Loucy (cell line): ENCODE results near the gene APC.

Experiments
- H2AFZ ChIP-seq: fragments of 200-600 bp; sonication (generic); 2 replicates; pipeline ENCODE4 v1.6.0; 2016; ENCODE audit warnings: antibody characterized with exemption, mild to moderate bottlenecking, low read length, moderate library complexity
- H3F3A ChIP-seq: fragments of 200-600 bp; 2 replicates; pipeline ENCODE4 v1.6.0; 2016; ENCODE audit warnings: antibody characterized with exemption, low read depth, mild to moderate bottlenecking
- H3K27me3 ChIP-seq: fragments of 200-600 bp; sonication (generic); 2 replicates; pipeline ENCODE4 v1.6.1; 2014; ENCODE audit warnings: low read length, mild to moderate bottlenecking; ENCODE audit not compliant: insufficient read depth, poor library complexity, severe bottlenecking
- H3K36me3 ChIP-seq: fragments of 200-600 bp; sonication (generic); 2 replicates; pipeline ENCODE4 v1.6.1; 2016; ENCODE audit warnings: low read length; ENCODE audit not compliant: insufficient read depth
- H3K4me1 ChIP-seq: fragments of 200-600 bp; sonication (generic); 2 replicates; pipeline ENCODE4 v1.5.1; 2014; ENCODE audit warnings: low read length, mild to moderate bottlenecking; ENCODE audit not compliant: insufficient read depth, poor library complexity, severe bottlenecking
- H3K4me2 ChIP-seq: fragments of 200-600 bp; sonication (generic); 2 replicates; pipeline ENCODE4 v1.6.0; 2014; ENCODE audit warnings: antibody characterized with exemption, low read length, low read depth, mild to moderate bottlenecking; ENCODE audit not compliant: poor library complexity, severe bottlenecking
- H3K4me3 ChIP-seq: fragments of 200-600 bp; sonication (generic); 2 replicates; pipeline ENCODE4 v1.5.1; 2014; ENCODE audit warnings: low read length, mild to moderate bottlenecking, mixed read lengths; ENCODE audit not compliant: poor library complexity, severe bottlenecking
- H3K79me2 ChIP-seq: fragments of 200-600 bp; sonication (generic); 2 replicates; pipeline ENCODE4 v1.6.1; 2014; ENCODE audit warnings: low read length; ENCODE audit not compliant: insufficient read depth
- H3K9ac ChIP-seq: fragments of 200-600 bp; sonication (generic); 2 replicates; pipeline ENCODE4 v1.6.0; 2014; ENCODE audit warnings: mild to moderate bottlenecking, low read depth, low read length, moderate library complexity; ENCODE audit not compliant: poor library complexity, severe bottlenecking
- H3K9me2 ChIP-seq: fragments of 200-600 bp; sonication (generic); replicated peaks from 2 replicates; pipeline ENCODE4 v1.6.1; 2016; ENCODE audit warnings: low read depth, low read length, mixed read lengths
- H3K9me3 ChIP-seq: fragments of 200-600 bp; sonication (generic); 2 replicates; pipeline ENCODE4 v1.6.1; 2014; ENCODE audit warnings: mild to moderate bottlenecking, antibody characterized with exemption, low read length, low read depth; ENCODE audit not compliant: insufficient read depth
- H4K20me1 ChIP-seq: fragments of 200-600 bp; sonication (generic); 2 replicates; pipeline ENCODE4 v1.6.0; 2014; ENCODE audit warnings: antibody characterized with exemption, low read length, mild to moderate bottlenecking; ENCODE audit not compliant: insufficient read depth, poor library complexity, severe bottlenecking
- CTCF ChIP-seq: fragments of 200-600 bp; sonication (generic); conservative IDR thresholded peaks from 2 replicates; pipeline ENCODE4 v1.5.1; 2014; ENCODE audit warnings: mild to moderate bottlenecking, antibody characterized with exemption, low read length
- EZH2phosphoT487 ChIP-seq: fragments of 200-600 bp; IDR thresholded peaks from 2 replicates; pipeline ENCODE4 v1.6.1; 2018; ENCODE audit warnings: antibody characterized with exemption, mild to moderate bottlenecking, moderate library complexity, borderline replicate concordance

The APC gene

GRCh38 chr5:112863549-112863948 is 125.9 kb downstream of the APC start:
- no peaks in the 10 kb centered on the region for H3F3A ChIP-seq
- H3K9me3 ChIP-seq: no peaks in the 10 kb centered on the region
- peak overlapping the region; percentile 92 for H3K4me2 ChIP-seq
- H3K9me2 ChIP-seq: no peaks in the 10 kb centered on the region
- H3K4me1 ChIP-seq: peaks cover 13% of the 10 kb centered on the region
- H3K9ac ChIP-seq: peak overlapping the region; percentile 97
- H2AFZ ChIP-seq: no peak overlapping the region
- no peaks in the 10 kb centered on the region for H3K27me3 ChIP-seq
- H4K20me1 ChIP-seq: peaks cover 17% of the 10 kb centered on the region
- H3K79me2 ChIP-seq: peaks cover 39% of the 10 kb centered on the region
- H3K36me3 ChIP-seq: 0 out of 2 replicates have a peak, but pooled peaks cover 7% of the 10 kb centered on the region
- H3K4me3 ChIP-seq: peak overlapping the region; percentile 99
- TF ChIP-seq EZH2phosphoT487: no peak
- no peak for TF ChIP-seq CTCF

- TF ChIP-seq CTCF (no peak), EZH2phosphoT487 (no peak)
- H2AFZ ChIP-seq: no peak overlapping the region
- H3K27me3 ChIP-seq: no peaks in the 10 kb centered on the region
- H3K9me3 ChIP-seq: no peaks in the 10 kb centered on the region
- H3K4me3 ChIP-seq: no peak overlapping the region
- 0 out of 2 replicates have a peak, but pooled peaks cover 7% of the 10 kb centered on the region for H3K36me3 ChIP-seq
- H3K79me2 ChIP-seq: peaks cover 39% of the 10 kb centered on the region
- H4K20me1 ChIP-seq: peaks cover 17% of the 10 kb centered on the region
- H3K9ac ChIP-seq: no peak overlapping the region
- peaks cover 13% of the 10 kb centered on the region for H3K4me1 ChIP-seq
- no peak overlapping the region for H3K4me2 ChIP-seq
- no peaks in the 10 kb centered on the region for H3F3A ChIP-seq
- H3K9me2 ChIP-seq: no peaks in the 10 kb centered on the region
Observed at GRCh38 chr5:112865128-112865527, 127.4 kb downstream of the APC start.

- no peaks in the 10 kb centered on the region for H3K9me2 ChIP-seq
- H3K9me3 ChIP-seq: no peaks in the 10 kb centered on the region
- H4K20me1 ChIP-seq: peaks cover 11% of the 10 kb centered on the region
- peaks cover 10% of the 10 kb centered on the region for H3K4me1 ChIP-seq
- no peak overlapping the region for H2AFZ ChIP-seq
- TF ChIP-seq CTCF (no peak), EZH2phosphoT487 (no peak)
- no peak overlapping the region for H3K4me3 ChIP-seq
- H3K27me3 ChIP-seq: no peaks in the 10 kb centered on the region
- no peak overlapping the region for H3K4me2 ChIP-seq
- 0 out of 2 replicates have a peak, but pooled peaks cover 7% of the 10 kb centered on the region for H3K36me3 ChIP-seq
- H3F3A ChIP-seq: no peaks in the 10 kb centered on the region
- no peak overlapping the region for H3K9ac ChIP-seq
- H3K79me2 ChIP-seq: peaks cover 33% of the 10 kb centered on the region
Observed at GRCh38 chr5:112866739-112867138, 129.1 kb downstream of the APC start.
